H1 (cell line): ENCODE results near the gene NFIA. TPM values are rescaled to one million over a fixed set of nuclear protein-coding genes. Genes with fewer than 3 reads are reported as not detected.

Experiments
- CTCF ChIA-PET: fragments of 300-600 bp; sonication (Branson Sonifier 250); formaldehyde crosslinking; loops from one replicate; lab custom pipeline; 2021; ENCODE audit not compliant: partially characterized antibody; lab: Charles Lee
- POLR2A ChIA-PET: fragments of 300-600 bp; sonication (Branson Sonifier 250); formaldehyde crosslinking; loops from one replicate; lab custom pipeline; 2021; ENCODE audit warnings: inconsistent platforms; ENCODE audit not compliant: partially characterized antibody; lab: Charles Lee
- DNase-seq, 2 experiments: peaks; one replicate each; pipeline versions ENCODE4 v3.0.0 to v3.0.0-alpha.2; 2010 to 2022; ENCODE audit warnings: low spot score in 2 of 2, low read depth in 1 of 2, mixed read lengths in 1 of 2
- FAIRE-seq: peaks from 2 replicates; lab custom pipeline; 2011; peaks lifted over from hg19 to GRCh38; lab: Jason Lieb, UNC
- H2AFZ ChIP-seq: 2 replicates; pipeline ENCODE4 v1.8.1; 2012; ENCODE audit warnings: low read length, inconsistent platforms
- H2AK5ac ChIP-seq: 2 replicates; pipeline ENCODE4 v1.6.1; 2013; ENCODE audit warnings: low read depth, low read length
- H2BK120ac ChIP-seq: replicated peaks from 2 replicates; pipeline ENCODE3; 2013; ENCODE audit warnings: low read depth, low read length, inconsistent platforms
- H2BK12ac ChIP-seq: 2 replicates; pipeline ENCODE4 v1.6.1; 2013; ENCODE audit warnings: low read depth, low read length
- H2BK15ac ChIP-seq: 2 replicates; pipeline ENCODE4 v1.6.1; 2013; ENCODE audit warnings: low read length
- H2BK20ac ChIP-seq: 2 replicates; pipeline ENCODE4 v1.6.1; 2013; ENCODE audit warnings: low read length
- H2BK5ac ChIP-seq: 2 replicates; pipeline ENCODE4 v1.6.1; 2013; ENCODE audit warnings: low read depth, low read length
- H3K14ac ChIP-seq: 2 replicates; pipeline ENCODE4 v1.6.1; 2013; ENCODE audit warnings: inconsistent platforms; ENCODE audit not compliant: insufficient read length
- H3K18ac ChIP-seq: 2 replicates; pipeline ENCODE4 v1.6.1; 2013; ENCODE audit warnings: low read length; ENCODE audit errors: extremely low read depth
- H3K23ac ChIP-seq: 2 replicates; pipeline ENCODE4 v1.6.1; 2013; ENCODE audit warnings: inconsistent platforms; ENCODE audit not compliant: insufficient read length
- H3K23me2 ChIP-seq: 2 replicates; pipeline ENCODE4 v1.6.1; 2013; ENCODE audit warnings: low read depth, low read length
- H3K27ac ChIP-seq: 2 replicates; pipeline ENCODE4 v1.6.1; 2011; ENCODE audit warnings: low read depth, low read length, inconsistent platforms
- H3K27me3 ChIP-seq, 4 experiments: replicated peaks in 1 of 4; 1 replicate in 1 of 4; 2 replicates in 3 of 4; pipeline versions ENCODE4 v1.6.1 to v1.8.1; 2011 to 2013; ENCODE audit warnings: low read length in 3 of 4, mild to moderate bottlenecking in 3 of 4, inconsistent platforms in 2 of 4, mixed read lengths in 2 of 4, moderate library complexity in 1 of 4; ENCODE audit not compliant: control insufficient read depth in 3 of 4, insufficient read depth in 3 of 4; ENCODE audit errors: extremely low read depth in 1 of 4
- H3K36me3 ChIP-seq, 4 experiments: 2 replicates each; pipeline versions ENCODE4 v1.6.1 to v1.8.1; 2011 to 2013; ENCODE audit warnings: mild to moderate bottlenecking in 4 of 4, low read length in 3 of 4, moderate library complexity in 2 of 4, control low read depth in 1 of 4, inconsistent platforms in 1 of 4; ENCODE audit not compliant: insufficient read depth in 4 of 4, control insufficient read depth in 2 of 4
- H3K4ac ChIP-seq: replicated peaks from 2 replicates; pipeline ENCODE3; 2013; ENCODE audit warnings: low read length, low read depth, mixed read lengths, inconsistent platforms; ENCODE audit not compliant: insufficient read length
- H3K4me1 ChIP-seq, 4 experiments: replicated peaks in 1 of 4; 1 replicate in 1 of 4; 2 replicates in 3 of 4; pipeline versions ENCODE4 v1.6.1 to v1.8.1; 2011 to 2013; ENCODE audit warnings: low read length in 3 of 4, inconsistent platforms in 2 of 4, mixed read lengths in 1 of 4; ENCODE audit not compliant: insufficient read depth in 4 of 4, control insufficient read depth in 3 of 4
- H3K4me2 ChIP-seq, 2 experiments: 2 replicates each; pipeline versions ENCODE4 v1.6.1 to v1.8.1; 2011 to 2013; ENCODE audit warnings: low read depth in 2 of 2, low read length in 2 of 2, control low read depth in 1 of 2, inconsistent platforms in 1 of 2, mild to moderate bottlenecking in 1 of 2; ENCODE audit not compliant: insufficient read depth in 1 of 2
- H3K4me3 ChIP-seq, 4 experiments: fragments of 200-600, 300-600 bp in 1 of 4; sonication (generic), shearing (Covaris generic), sonication (Bioruptor Twin) in 1 of 4; 2 replicates each; pipeline versions ENCODE4 v1.5.1 to v1.8.1; 2011 to 2016; ENCODE audit warnings: low read length in 4 of 4, low read depth in 3 of 4, control low read depth in 2 of 4, inconsistent platforms in 2 of 4, mild to moderate bottlenecking in 2 of 4, mixed read lengths in 1 of 4, moderate library complexity in 1 of 4; ENCODE audit not compliant: insufficient read depth in 2 of 4; ENCODE audit errors: extremely low read depth in 1 of 4
- H3K56ac ChIP-seq: replicated peaks from 2 replicates; pipeline ENCODE3; 2013; ENCODE audit warnings: low read depth, mild to moderate bottlenecking, mixed read lengths, low read length, inconsistent platforms; ENCODE audit not compliant: insufficient read length
- H3K79me1 ChIP-seq: 2 replicates; pipeline ENCODE4 v1.6.1; 2013; ENCODE audit warnings: low read depth, low read length, control low read depth
- H3K79me2 ChIP-seq, 2 experiments: 2 replicates each; pipeline versions ENCODE4 v1.6.1 to v1.8.1; 2012 to 2013; ENCODE audit warnings: low read length in 2 of 2, mild to moderate bottlenecking in 2 of 2, inconsistent platforms in 1 of 2; ENCODE audit not compliant: insufficient read depth in 2 of 2, control insufficient read depth in 1 of 2
- H3K9ac ChIP-seq, 4 experiments: replicated peaks in 1 of 4; 1 replicate in 1 of 4; 2 replicates in 3 of 4; pipeline versions ENCODE4 v1.6.1 to v1.8.1; 2011 to 2013; ENCODE audit warnings: low read depth in 3 of 4, low read length in 3 of 4, control low read depth in 2 of 4, mild to moderate bottlenecking in 2 of 4, moderate library complexity in 2 of 4, inconsistent platforms in 1 of 4; ENCODE audit errors: extremely low read depth in 1 of 4
- H3K9me3 ChIP-seq, 2 experiments: 2 replicates each; pipeline versions ENCODE4 v1.6.1 to v1.8.1; 2012 to 2013; ENCODE audit warnings: mild to moderate bottlenecking in 2 of 2, moderate library complexity in 2 of 2, control low read depth in 1 of 2, inconsistent platforms in 1 of 2, low read depth in 1 of 2, low read length in 1 of 2, mixed read lengths in 1 of 2; ENCODE audit not compliant: insufficient read depth in 2 of 2
- H4K20me1 ChIP-seq, 2 experiments: replicated peaks in 1 of 2; 2 replicates each; pipeline versions ENCODE3 to v1.8.1; 2011 to 2013; ENCODE audit warnings: inconsistent platforms in 2 of 2, low read length in 2 of 2, mild to moderate bottlenecking in 1 of 2; ENCODE audit not compliant: insufficient read depth in 2 of 2, control insufficient read depth in 1 of 2
- H4K5ac ChIP-seq: 2 replicates; pipeline ENCODE4 v1.6.1; 2013; ENCODE audit warnings: low read length, low read depth, mixed read lengths, inconsistent platforms; ENCODE audit not compliant: insufficient read length
- H4K8ac ChIP-seq: 2 replicates; pipeline ENCODE4 v1.8.0; 2013; ENCODE audit warnings: mild to moderate bottlenecking, moderate library complexity, low read length, inconsistent platforms; ENCODE audit not compliant: insufficient read depth; ENCODE audit errors: extremely low read depth
- H4K91ac ChIP-seq: replicated peaks from 2 replicates; pipeline ENCODE3; 2013; ENCODE audit warnings: low read length, mixed read lengths, inconsistent platforms; ENCODE audit not compliant: insufficient read length
- CREB1 ChIP-seq: IDR thresholded peaks from 2 replicates; pipeline ENCODE4 v1.6.1; 2012; ENCODE audit warnings: inconsistent platforms
- FOSL1 ChIP-seq: IDR thresholded peaks from 2 replicates; pipeline ENCODE4 v1.6.1; 2011; ENCODE audit warnings: mild to moderate bottlenecking, low read depth, low read length, moderate library complexity; ENCODE audit not compliant: insufficient read depth
- KDM1A ChIP-seq: fragments of 200-600, 300-600 bp; sonication (generic); IDR thresholded peaks from 2 replicates; pipeline ENCODE4 v1.7.1; 2016; ENCODE audit warnings: mild to moderate bottlenecking, low read length, borderline replicate concordance
- NRF1 ChIP-seq: IDR thresholded peaks from 2 replicates; pipeline ENCODE4 v1.6.1; 2011; ENCODE audit warnings: mild to moderate bottlenecking, low read depth, low read length, improper control_type of control experiment
- RAD21 ChIP-seq, 2 experiments: IDR thresholded peaks in 1 of 2; conservative IDR thresholded peaks in 1 of 2; 2 replicates each; pipeline ENCODE4 v1.6.1; 2011; ENCODE audit warnings: low read depth in 2 of 2, low read length in 2 of 2, improper control_type of control experiment in 1 of 2, inconsistent platforms in 1 of 2, mild to moderate bottlenecking in 1 of 2, moderate library complexity in 1 of 2
- RFX5 ChIP-seq: IDR thresholded peaks from 2 replicates; pipeline ENCODE4 v1.6.1; 2011; ENCODE audit warnings: low read depth, low read length, improper control_type of control experiment, borderline replicate concordance
- SAP30 ChIP-seq: fragments of 300-600 bp; sonication (generic); IDR thresholded peaks from 2 replicates; pipeline ENCODE4 v1.7.1; 2012; ENCODE audit warnings: low read length, moderate library complexity, mild to moderate bottlenecking, inconsistent platforms; ENCODE audit not compliant: insufficient read depth, insufficient replicate concordance
- SP1 ChIP-seq: IDR thresholded peaks from 2 replicates; pipeline ENCODE4 v1.6.1; 2011; ENCODE audit warnings: low read depth, low read length
- SRF ChIP-seq: IDR thresholded peaks from 2 replicates; pipeline ENCODE4 v1.6.1; 2011; ENCODE audit warnings: mild to moderate bottlenecking, low read depth, low read length, moderate library complexity
- SUZ12 ChIP-seq: fragments of 200-600 bp; sonication (generic); IDR thresholded peaks from 2 replicates; pipeline ENCODE4 v1.6.1; 2012; ENCODE audit warnings: mild to moderate bottlenecking, inconsistent platforms, low read length, moderate library complexity, mixed read lengths
- TAF1 ChIP-seq: IDR thresholded peaks from 2 replicates; pipeline ENCODE4 v1.6.1; 2011; ENCODE audit warnings: mild to moderate bottlenecking, low read depth, low read length
- YY1 ChIP-seq: IDR thresholded peaks from 2 replicates; pipeline ENCODE4 v1.6.1; 2011; ENCODE audit warnings: low read depth, mild to moderate bottlenecking, low read length
- ZNF274 ChIP-seq: IDR thresholded peaks from 2 replicates; pipeline ENCODE4 v1.7.0; 2012; ENCODE audit warnings: low read length, borderline replicate concordance; ENCODE audit errors: extremely low read depth
- WGBS, 2 experiments: shearing (Covaris generic) in 1 of 2; methylation state at CpG; one replicate each; pipeline versions ENCODE4 v1.1.6 to v1.1.7; 2013 to 2015; ENCODE audit warnings: low lambda C conversion rate in 2 of 2, mixed read lengths in 2 of 2, inconsistent platforms in 1 of 2, low coverage in 1 of 2, missing lambda C conversion rate in 1 of 2; ENCODE audit not compliant: insufficient replicate concordance in 2 of 2, insufficient coverage in 1 of 2, insufficient read length in 1 of 2; ENCODE audit errors: extremely low coverage in 1 of 2, missing lambda C conversion rate in 1 of 2; 5-methylcytosine and 5-hydroxymethylcytosine counted together
- polyA plus RNA-seq, 7 experiments: library from polyadenylated mRNA; depleted of rRNA in 3 of 7; stranded (reverse) in 5 of 7; unstranded in 2 of 7; fragments of >200 nt in 5 of 7; fragments of 200-250 nt in 2 of 7; gene quantifications; 1 replicate in 5 of 7; 2 replicates in 1 of 7; 4 replicates in 1 of 7; pipeline versions ENCODE4 v1.2.1 to v1.2.3, GENCODE V29; 2011 to 2013; ENCODE audit warnings: missing spikeins in 2 of 7, mixed read lengths in 2 of 7
- total RNA-seq: library from RNA; stranded (reverse); fragmentation: NEBNext Ultra II Directional; extraction: Animal tissue kit (Norgen Biotek cat#: 25700); gene quantifications from 2 replicates; pipeline ENCODE4 v1.2.1, GENCODE V29; 2021

The NFIA gene
- total and polyA plus RNA-seq, 2 of the 8 experiments (the other 6 are each of a cell fraction or from before 2014, with no cell fraction given), result 1.8 to 2.3 TPM

- 85% methylated on average over 6 of the region's 6 CpGs; no CpG with 5 or more reads in 1 of the 2 experiments for WGBS, 2 experiments
- Histone ChIP-seq H2BK5ac (no peak overlapping the region), H4K8ac (no peak overlapping the region), H3K14ac (no peak overlapping the region), H3K79me2 (no peaks in the 10 kb centered on the region), H3K27ac (no peak overlapping the region), H2BK20ac (no peak overlapping the region), H3K4me2 (no peak overlapping the region), H3K36me3 (no peaks in the 10 kb centered on the region), H3K4me1 (no peaks in the 10 kb centered on the region), H3K23ac (no peak overlapping the region), H4K91ac (no peak overlapping the region), H4K5ac (no peak overlapping the region), H2BK15ac (no peak overlapping the region), H3K23me2 (no peaks in the 10 kb centered on the region), H3K4ac (no peak overlapping the region), H2AK5ac (no peak overlapping the region), H2AFZ (no peak overlapping the region), H3K79me1 (no peaks in the 10 kb centered on the region), H3K4me3 (no peak overlapping the region), H2BK120ac (no peak overlapping the region), H3K27me3 (no peaks in the 10 kb centered on the region), H3K56ac (no peak overlapping the region), H3K9ac (no peak overlapping the region), H3K18ac (no peak overlapping the region), H4K20me1 (no peaks in the 10 kb centered on the region), H2BK12ac (no peak overlapping the region), H3K9me3 (no peaks in the 10 kb centered on the region)
- no peak for FAIRE-seq
- ChIA-PET POLR2A (interaction anchor here (1.0 kb wide), 1 partner anchor 36 kb away, joined by 3 read pairs; no protein-coding TSS in a partner anchor), CTCF (interaction anchor here (0.9 kb wide), 1 partner anchor 66 kb away, joined by 3 read pairs; no protein-coding TSS in a partner anchor)
- no peak for DNase-seq
- TF ChIP-seq CREB1 (no peak), SUZ12 (no peak), FOSL1 (no peak), SRF (no peak), RFX5 (no peak), ZNF274 (no peak), RAD21 (IDR thresholded peaks at IDR 0.05 in 1 of 2, conservative IDR thresholded peaks at IDR 0.05 in 1 of 2; ENCODE audit: low read depth in 2 of 2, low read length in 2 of 2) (no peak), SP1 (no peak), TAF1 (no peak), NRF1 (no peak), SAP30 (no peak), YY1 (no peak), KDM1A (no peak)
Measured at GRCh38 chr1:61132645-61133334, 50.4 kb downstream of the NFIA start.
